Neural progenitor cell (in vitro differentiated cells): ENCODE measurements around the gene MIB1.

Experiments
- EZH2 ChIP-seq: fragments of 200-600 bp; sonication (generic); IDR thresholded peaks from 2 replicates; pipeline ENCODE4 v1.6.1; 2017; ENCODE audit warnings: antibody characterized with exemption, mild to moderate bottlenecking, moderate library complexity
- TF ChIP-seq, protein P1 (sequence below): fragments of 200-600 bp; sonication (generic); IDR thresholded peaks from 2 replicates; pipeline ENCODE4 v1.5.1; 2017; ENCODE audit warnings: antibody characterized with exemption, mild to moderate bottlenecking

DNA sequence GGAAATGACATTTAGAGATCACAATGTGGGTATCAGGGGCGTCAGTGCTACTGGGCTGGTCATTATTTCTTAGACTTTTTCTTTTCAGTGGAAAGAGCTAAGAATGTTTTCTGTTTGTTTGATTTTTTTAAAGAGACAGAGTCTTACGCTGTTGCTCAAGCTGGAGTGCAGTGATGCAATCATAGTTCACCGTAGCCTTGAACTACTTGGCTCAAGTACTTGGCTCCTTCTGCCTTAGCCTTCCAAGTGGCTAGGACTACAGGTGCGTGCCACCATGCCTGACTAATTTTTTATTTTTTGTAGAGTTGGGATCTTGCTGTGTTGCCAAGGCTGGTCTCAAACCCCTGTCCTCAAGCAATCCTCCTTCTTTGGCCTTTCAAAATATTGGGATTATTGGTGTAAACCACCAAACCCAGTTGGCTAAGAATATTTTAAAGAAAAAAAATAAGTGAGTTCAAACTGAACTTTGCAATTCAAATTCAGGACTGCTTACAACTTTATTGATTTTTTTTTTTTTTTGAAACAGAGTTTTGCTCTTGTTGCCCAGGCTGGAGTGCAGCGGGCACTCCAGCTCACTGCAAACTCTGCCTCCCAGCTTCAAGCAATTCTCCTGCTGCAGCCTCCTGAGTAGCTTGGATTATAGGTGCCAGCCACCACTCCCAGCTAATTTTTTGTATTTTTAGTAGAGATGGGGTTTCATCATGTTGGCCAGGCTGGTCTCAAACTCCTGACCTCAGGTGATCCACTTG, 154.2 kb downstream of the MIB1 start:
- no peak for TF ChIP-seq EZH2
- TF ChIP-seq, protein P1, sequence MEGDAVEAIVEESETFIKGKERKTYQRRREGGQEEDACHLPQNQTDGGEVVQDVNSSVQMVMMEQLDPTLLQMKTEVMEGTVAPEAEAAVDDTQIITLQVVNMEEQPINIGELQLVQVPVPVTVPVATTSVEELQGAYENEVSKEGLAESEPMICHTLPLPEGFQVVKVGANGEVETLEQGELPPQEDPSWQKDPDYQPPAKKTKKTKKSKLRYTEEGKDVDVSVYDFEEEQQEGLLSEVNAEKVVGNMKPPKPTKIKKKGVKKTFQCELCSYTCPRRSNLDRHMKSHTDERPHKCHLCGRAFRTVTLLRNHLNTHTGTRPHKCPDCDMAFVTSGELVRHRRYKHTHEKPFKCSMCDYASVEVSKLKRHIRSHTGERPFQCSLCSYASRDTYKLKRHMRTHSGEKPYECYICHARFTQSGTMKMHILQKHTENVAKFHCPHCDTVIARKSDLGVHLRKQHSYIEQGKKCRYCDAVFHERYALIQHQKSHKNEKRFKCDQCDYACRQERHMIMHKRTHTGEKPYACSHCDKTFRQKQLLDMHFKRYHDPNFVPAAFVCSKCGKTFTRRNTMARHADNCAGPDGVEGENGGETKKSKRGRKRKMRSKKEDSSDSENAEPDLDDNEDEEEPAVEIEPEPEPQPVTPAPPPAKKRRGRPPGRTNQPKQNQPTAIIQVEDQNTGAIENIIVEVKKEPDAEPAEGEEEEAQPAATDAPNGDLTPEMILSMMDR, result no peak
